Measurements from ENCODE around the gene GSDMA.

- TF ChIP-seq POLR2A (IDR thresholded peaks at IDR 0.05) (no peak), CTCF (IDR thresholded peaks at IDR 0.05) (no peak)
Observed at GRCh38 chr17:39923836-39924690, 38.7 kb upstream of the GSDMA start.
